ENCODE data around the gene ZNF277.
A peak's percentile ranks its signal among the peaks of the same experiment; 100 is the strongest.

The ZNF277 gene

DNA sequence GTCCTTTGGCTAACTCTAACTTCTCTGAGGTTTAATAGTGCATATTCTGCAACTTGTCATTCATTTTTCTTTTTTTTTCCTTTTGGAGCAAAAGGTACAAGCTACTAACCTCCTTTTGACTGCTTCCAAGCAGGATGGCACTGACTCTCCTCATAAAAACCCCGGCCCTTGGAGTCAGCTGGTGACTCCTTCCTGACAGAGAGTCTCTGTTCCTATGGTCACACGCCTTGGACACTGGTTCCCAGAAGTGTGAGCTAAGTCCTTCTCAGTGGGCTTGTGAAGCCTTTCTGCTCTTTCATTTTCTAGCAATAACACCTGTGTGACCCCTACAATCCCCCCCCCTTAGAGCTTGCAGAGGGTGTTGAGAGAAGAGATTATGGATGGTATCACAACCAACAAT, 22.0 kb upstream of the ZNF277 start:
- no peak for DNase-seq (ENCODE audit: low read depth in 2 of 2)

DNA sequence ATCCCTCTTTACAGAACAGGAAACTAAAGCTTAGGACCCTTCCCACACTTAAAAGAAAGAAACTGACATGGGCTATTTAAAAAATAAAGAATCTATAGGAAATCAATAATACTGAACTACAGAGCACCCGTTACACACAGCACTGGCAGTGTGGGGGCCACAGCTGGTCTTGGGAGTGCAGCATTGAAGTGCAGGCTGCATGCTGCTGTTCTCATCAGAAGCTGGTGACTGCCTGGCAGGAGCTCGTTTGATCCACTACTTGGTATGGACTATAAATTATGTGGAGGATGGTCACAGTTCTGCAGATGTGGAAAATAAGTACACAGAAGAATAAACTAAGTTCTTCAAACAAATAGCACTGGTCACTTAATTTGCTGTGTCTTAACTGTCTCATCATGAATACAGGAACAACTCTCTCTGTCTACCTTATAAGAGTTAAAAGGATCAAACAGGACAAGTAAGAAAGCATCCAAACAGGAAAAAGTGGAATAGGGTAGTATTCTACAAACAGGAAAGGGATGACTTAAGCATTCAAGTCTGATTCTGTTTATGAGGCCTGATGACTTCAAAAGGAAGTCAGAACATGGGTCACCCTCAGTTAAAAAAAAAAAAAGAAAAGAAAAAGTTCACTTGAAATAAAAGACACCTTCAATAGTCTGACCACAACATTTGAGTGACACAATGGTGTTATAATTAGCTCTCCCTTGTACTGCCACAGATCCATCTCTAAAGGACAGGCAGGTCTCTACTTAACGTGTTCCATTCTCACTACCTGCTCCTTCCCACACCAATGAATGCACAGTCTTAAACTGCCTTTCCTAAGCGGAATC, 21.3 kb upstream of the ZNF277 start:
- DNase-seq (ENCODE audit: low read depth in 2 of 2), result no peak

DNA sequence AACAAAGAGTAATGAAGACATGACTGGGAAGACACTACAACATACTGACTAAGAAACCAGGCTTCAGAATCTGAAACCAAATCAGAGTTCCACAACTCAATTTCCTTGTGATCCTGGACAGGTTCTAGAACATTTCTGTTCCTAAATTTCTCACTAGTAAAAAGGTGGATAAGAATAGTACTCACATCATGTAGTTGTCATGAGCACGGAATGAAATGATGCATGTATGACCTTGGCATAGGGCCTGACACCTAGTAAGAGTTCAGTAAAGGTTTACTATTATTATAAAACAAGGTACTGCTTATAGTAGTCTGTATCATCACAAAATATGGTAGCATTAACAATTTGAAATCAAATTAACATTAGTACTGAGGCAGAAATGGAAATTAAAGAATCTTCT, 20.2 kb upstream of the ZNF277 start:
- DNase-seq (ENCODE audit: low read depth in 2 of 2), result no peak

DNA sequence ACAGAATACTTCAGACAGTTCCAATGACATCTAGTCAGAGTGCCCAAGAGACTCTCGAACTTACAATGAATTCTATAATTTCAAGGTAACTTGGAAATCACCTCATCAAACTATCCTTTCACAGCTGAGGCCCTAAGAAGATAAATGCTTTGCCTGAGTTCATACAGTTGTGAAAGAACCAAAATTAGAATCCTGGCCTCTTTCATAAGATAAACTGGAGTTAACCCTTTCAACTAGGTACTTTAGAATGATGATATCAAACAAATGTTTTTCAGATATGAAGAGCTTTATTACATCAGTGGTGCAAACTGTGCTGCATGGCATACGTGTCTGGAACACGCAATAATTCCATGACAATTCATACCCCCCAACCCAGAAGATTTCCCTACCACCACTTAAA, 18.2 kb upstream of the ZNF277 start:
- DNase-seq (ENCODE audit: low read depth in 2 of 2), result no peak

DNA sequence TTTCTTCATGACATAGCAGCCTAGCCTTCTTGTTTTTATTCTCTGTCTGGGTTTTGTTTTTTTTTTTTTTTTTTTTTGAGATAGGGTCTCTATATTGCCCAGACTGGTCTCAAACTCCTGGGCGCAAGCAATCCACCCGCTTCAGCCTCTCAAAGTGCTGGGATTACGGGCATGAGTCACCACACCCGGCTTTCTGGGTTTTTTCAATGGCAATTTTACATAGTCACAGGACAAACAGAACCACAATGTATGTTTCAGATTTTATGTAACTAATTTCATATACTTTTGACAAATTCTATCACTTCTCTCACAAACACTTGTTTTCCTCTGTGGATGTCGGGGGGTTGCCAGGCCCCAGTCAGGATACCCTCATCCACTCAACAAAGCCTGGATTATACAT, 16.8 kb upstream of the ZNF277 start:
- no peak for DNase-seq (ENCODE audit: low read depth in 2 of 2)

DNA sequence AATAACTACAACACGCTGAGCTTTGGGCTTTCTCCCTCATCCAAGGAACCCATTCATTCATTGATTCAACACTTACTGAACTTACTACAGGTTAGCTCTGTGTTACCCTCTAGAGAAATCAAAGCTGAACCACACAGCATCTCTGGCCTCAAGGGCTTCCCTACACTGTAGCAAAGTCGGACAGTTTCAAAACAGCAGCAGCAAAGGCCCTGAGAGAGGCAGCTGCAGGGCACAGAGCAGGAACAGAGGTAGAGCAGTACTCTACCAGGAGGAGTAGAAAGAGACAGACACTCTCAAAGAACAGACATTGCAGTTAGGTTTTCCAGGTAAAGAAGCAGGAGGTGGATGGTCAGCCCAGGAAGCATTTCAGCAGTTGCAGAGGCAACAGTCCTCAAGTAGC, 16.4 kb upstream of the ZNF277 start:
- no peak for DNase-seq (ENCODE audit: low read depth in 2 of 2)

DNA sequence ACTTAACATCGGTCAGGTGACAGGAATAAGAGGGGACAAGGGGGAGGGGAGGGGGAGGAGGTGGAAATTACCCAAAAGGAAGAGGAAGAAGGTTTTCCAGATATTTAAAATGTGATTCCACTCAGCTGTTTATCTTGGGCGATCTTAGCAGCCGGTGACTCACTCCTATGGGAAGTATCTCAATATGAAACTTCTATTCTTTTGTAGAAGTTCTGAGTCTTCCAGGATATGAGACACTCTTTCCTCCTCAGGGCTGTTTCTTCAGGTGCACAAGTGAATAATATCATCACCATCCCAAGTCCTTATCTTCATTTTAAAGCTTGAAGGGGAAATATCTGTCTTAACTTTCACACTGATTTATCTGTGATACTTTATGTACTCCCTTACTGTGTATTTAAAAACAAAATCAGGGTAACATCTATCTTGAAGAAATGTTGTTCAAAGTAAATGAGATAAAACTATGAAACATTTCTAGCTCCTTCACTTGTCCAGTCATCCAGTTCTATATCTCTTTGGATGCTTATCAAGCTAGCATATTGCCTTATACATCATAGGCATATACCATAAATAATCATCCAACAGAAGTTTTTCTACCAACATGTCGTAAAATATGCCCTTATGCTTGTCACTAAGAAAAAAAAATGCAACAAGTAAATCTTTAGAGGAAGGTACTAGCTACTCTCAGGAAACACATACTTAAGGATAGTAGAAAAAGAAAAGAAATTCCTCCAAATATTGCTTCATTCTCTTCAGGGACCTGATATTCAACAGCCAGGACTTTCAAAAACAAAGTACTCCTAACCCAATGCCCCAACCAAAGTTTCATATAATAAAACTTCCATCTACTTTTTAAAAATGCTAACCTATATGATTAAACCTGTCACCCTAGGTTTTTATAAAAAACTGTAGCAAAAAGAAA, 14.0 kb upstream of the ZNF277 start:
- no peak for DNase-seq (ENCODE audit: low read depth in 2 of 2)

DNA sequence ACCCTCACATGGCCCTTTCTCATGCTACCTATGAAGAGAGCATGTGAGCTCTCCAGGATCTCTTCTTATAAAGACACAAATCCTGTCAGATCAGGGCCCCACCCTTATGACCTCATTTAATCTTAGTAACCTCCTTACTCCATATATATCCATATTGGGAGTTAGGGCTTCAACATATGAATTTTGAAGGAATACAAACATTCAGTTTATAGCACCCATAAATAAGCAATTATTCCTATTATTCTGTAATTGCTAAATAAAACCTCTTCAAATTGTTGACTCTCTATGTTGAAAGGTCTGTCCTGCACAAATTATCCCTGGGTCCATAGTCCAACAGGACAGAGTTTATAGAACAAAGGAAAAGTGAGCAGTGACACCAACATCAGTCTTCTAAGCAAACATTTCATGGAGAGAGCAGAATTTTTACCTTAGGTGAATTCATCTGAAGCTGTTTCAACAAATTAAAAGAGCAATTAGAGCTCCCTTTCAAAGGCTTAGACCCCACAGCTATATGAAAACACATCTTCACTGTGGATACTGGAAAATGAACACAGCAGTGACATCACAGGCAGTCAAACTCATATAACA, 12.5 kb upstream of the ZNF277 start:
- DNase-seq (ENCODE audit: low read depth in 2 of 2), result no peak

DNA sequence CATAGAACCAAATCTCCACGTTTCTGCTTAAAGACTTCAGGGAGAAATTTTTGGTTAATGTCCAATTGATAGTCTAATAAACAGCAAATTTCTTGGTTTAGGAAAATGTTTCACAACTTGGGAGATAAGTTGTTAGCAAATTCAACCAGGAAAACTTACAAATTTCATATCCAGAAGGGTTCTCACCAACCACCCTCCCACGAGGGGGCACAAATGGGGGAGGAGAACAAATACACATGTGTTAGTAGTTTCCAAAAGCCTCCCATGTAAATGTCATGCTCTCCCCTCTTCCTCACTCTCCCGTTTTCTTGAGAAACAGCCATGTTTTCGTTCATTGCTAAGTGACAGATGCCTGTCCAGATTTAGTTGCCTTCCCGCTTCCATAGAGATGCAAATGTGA, 10.8 kb upstream of the ZNF277 start:
- DNase-seq (ENCODE audit: low read depth in 2 of 2), result no peak

DNA sequence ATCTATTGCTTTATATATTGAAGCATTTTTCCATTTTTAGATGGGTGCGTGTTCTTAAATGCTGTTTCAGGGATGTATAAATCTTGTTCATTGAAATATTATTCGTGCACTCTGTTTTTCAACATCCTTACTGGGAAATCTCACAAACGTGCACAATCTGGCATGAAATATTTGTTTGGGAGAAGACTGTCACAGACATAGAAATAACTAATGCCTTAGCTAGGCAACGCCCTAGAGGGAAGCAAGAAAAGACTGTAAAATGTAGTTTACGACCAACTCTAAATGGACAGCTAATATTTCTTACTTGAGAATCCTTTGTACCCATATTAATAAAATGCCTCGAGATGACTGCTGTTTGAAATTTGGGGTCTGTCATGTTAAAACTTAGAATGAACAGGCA, 9.2 kb upstream of the ZNF277 start:
- DNase-seq (ENCODE audit: low read depth in 2 of 2), result no peak

DNA sequence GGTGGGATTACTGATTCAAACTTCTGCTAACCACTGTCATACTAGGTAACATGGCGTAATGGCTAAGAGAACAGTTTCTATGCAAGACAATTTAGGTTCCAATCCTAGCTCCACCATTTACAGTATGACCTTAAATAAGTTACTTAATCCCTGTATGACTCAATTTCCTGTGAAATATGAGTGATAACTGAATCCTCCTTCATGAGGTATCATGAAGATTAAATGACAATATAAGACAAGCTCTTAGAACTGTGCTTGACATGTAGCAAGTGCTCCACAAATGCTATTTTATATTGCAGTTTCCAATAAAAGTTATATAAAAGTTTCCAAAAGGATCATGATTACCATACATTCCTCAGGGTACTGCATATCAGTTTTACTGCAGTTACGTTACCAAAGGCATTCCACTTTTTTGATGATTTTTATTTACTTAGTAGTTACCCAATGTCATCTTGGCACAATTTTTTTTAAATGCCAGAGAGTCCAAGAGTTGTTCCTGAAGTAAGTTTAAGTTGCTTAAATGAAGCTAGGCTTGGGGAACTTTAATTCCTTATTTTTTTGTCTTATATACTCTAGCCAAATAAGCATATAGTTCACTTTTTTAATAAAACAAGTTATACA, 7.3 kb upstream of the ZNF277 start:
- no peak for DNase-seq (ENCODE audit: low read depth in 2 of 2)

DNA sequence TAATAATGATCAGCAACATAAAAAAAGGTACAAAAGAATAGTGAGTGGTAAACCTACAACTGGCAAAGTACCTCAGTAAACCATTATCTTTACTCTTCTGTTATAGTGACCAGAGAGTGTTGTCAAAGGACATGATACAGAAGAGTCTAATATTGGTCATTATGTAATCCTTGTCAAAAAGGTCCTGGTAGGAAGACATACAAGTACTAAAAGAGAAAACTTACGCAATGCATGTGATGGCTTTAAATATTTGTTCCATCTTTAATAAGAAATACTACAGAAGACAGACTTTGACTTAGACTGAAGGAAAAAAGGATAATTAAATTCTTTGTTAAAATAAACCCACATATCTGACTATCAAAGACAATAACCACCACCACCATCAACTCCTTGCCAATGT, 6.8 kb upstream of the ZNF277 start:
- no peak for DNase-seq (ENCODE audit: low read depth in 2 of 2)

DNA sequence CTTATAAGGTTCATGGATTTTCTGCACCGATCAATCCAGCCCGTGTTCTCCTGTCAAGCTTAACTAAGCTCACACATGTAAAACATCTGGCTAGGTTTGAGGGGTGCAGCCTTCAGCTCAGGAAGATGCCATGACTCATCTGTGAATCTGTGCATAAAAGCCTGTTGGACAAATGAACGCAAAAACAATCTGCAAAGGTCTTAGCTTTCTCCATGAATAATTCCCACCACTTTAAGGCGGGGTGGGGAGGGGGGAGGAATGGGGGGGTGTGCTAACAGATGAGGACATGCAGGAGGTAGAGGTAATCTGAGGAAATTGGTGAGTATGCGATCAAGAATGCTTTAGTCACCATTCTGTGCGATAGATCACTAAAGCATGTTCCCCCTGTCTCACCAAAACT, 5.1 kb upstream of the ZNF277 start:
- DNase-seq (ENCODE audit: low read depth in 2 of 2), result peak; percentile 78 to 81

DNA sequence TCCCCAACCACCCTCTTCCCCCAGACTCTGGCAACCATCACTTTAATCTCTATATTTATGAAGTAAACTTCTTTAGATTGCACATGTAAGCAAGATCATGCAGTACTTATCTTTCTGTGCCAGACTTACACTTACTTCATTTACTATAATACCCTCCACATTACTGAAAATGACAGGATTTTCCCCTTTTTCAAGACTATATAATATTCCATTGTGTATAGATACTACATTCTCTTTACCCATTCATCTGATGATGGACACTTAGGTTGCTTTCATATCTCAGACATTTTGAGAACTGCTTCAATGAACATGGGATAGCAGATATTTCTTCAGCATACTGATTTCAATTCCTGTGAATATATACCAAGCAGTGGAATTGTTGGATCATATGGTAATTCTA, 4.7 kb upstream of the ZNF277 start:
- DNase-seq (ENCODE audit: low read depth in 2 of 2), result no peak

DNA sequence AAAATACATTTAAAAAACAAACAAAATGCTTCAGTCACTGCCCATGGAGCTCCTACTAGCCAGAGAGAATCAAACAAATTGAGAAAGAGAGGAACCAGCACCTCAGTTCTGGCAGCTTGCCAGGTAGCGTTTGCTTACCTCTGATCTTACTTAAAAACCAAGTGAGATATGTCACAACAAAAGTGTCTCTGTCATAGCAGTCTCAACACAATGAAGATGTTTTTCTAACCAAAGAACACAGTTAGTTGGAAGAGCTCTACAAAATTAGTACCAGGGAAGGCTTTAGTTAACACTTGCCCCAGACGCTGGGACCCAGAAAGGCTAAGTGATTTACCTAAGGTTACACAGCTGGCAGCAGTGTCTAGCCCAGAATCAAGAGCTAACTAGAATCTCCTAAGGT, 3.7 kb upstream of the ZNF277 start:
- DNase-seq (ENCODE audit: low read depth in 2 of 2), result no peak

DNA sequence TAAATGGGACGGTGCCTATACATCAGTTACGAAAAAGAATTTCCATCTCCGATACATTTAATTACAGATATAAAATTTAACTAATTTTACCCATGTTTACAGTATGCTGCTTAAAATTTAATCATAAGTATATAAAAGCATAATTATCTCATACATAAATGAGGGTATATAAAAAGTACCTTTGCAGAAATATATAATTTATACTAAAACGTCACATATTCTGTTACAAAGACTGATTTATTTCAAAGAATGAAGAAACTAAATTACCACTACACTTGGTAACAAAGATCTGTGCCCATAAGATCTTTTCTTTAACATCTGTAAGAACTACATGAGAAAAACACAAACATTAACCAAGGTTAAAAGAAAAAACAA, 3.1 kb upstream of the ZNF277 start:
- no peak for DNase-seq (ENCODE audit: low read depth in 2 of 2)

DNA sequence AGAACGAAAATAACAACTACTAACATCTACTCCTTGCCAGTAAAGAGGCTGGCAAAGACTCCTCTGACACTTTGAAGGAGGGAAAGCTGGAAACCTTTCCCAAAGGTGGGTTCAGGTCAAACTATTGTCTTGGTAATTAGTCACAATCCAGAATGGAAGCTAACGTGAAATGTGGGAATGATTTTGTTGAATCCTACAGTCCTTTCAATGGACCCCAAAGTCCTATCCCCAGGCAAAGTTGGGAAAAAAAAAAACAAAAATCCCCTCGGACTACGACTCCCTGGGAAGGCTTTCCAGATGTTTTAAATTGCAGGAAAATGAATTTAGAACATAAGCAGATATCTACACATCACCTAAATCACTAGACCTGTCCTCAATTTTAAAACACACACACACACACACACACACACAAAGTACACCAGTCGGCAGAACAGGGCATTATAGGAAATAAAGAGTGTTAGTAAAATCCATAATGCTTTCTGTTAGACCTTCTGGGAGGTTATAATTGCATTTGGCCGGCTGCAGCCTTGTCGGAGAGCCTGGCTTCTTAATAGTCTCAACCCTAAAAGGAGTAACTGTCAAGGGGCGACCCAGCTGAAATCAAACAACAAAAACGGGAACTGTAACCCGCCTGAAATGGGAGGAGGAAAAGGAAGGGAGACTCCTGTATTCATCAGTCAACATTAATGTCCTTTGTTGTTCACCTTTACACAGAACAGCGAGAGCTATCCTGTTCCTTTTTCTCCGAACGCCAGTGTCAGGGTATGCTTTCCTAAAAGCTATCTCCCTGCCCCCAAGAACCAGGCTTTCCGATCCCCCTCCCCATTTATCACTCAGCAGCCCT, 1.8 kb upstream of the ZNF277 start:
- no peak for DNase-seq (ENCODE audit: low read depth in 2 of 2)

DNA sequence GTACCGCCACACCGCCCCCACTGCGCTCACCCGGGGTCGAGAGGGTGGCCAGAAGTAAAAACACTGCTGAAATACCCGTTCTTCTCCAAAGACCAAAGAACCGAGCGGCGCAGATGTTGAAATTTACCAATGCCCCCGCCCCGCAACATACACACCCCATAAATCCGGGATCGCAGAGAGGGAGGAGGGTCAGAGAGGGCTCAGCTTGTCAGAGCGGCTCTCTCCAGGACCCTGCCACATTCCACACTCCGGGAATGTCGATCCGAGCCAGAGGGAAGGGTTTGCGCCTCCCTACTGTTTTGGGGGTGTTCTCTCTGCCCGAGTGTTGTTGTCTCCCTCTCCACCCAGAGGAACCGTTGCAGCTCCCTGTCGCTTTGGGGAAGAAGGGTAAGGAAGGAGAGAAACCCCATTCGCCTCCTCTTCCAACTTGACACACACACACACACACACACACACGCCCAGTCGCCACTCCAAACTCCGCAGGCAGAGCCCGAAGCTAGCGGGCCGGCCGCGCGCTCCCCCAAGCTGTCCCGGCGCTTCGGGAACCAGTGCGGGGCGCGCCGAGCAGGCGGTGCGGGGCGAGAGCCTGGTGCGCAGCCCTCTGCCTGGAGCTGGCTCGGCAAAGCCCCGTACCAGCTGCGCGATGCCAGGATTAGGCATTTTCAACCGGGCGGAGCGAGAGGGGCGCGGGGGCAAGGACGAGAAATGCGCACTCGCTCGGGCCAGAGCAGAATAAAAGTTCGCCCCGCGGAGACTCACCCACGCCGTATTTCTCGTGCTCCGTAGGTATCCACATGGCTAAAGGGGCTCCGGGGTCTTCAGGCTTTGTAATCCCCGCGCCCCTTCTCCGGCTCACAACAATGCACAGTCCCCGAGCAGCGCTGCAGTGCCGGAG, 905 bp upstream of the ZNF277 start:
- peak; percentile 39 to 44 for DNase-seq (ENCODE audit: low read depth in 2 of 2)

DNA sequence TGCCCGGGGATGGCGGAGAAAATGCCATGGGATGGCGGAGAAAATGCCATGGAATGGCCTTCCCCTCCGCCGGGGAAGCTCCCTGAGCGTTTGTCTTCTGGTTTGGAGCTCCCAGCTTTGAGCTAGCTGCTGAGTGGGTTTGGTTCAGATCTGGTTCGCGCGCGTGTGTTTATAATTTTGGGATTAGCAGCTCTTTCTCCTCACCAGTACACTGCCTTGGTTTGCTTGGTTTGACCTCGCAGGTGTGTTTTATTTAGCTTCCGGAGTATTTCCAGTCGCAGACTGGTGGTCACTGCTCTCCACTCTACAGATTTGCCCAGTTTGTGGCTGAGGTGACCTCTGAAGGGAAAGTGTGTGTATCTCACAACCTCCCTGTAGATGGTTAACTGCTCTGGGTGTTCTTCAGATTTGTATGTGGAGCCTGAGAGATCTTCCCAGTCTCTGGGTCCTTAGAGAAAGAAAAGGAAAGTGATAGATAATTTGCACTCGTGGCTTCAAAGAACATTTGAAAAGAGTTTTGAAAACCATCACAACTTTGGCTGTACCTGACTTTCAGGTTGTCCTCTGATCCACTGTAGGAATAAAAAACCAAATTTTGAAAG, 597 bp downstream of the ZNF277 start:
- DNase-seq (ENCODE audit: low read depth in 2 of 2), result no peak

DNA sequence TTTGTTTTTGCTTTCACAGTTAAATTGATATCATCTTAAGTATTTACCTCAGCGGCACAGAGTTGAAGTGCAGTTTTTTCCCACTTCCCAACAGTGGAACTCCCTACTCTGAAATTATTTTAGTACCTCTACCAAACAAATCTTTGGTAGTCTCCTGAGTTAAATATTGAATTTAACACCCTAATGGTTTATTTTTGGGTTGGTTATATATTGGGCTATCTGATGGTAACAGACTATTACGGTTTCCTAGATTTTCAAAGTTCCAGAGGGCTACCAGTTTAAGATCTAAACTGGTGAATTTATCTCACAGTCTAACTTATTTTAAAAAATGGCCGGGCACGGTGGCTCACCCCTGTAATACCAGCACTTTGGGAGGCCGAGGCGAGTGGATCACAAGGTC, 1.3 kb downstream of the ZNF277 start:
- no peak for DNase-seq (ENCODE audit: low read depth in 2 of 2)
